ENCODE data around the gene C2CD4D. TPM values are rescaled to one million over a fixed set of nuclear protein-coding genes. Genes with fewer than 3 reads are reported as not detected.

The C2CD4D gene
- total and polyA plus RNA-seq, 8 donors: 0.26 to 0.92 (median 0.52) TPM

DNA sequence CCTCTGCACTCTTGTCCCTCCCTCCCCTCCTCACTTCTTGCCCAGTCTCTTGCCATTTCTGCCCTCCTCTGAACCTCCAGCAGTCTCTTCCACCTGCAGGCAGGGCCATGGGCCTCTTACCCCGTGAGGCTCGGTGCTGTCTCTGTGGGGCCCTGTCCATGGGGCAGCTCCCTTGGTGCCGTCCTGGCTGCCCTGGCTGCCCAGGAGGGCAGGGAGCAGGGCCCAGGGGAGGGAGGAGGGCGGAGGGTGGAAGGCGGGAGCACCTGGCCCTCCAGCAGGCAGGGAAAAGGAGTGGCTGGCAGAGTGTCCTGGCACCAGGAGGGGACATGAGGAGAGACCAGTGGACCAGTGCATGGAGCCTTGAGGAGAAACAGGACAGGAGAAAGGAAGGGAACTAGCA lies 8.0 kb downstream of the C2CD4D start, which contains the start of gene RORC:
RORC (minus strand) TSS at position 198 of the 400 bp plus-strand sequence; CDS start at position 160, 38 bp downstream.
- peak within 1 kb of the TSS in 1 of 2 donors; percentile 38 for H3K4me3 ChIP-seq
- TF ChIP-seq, protein P1, sequence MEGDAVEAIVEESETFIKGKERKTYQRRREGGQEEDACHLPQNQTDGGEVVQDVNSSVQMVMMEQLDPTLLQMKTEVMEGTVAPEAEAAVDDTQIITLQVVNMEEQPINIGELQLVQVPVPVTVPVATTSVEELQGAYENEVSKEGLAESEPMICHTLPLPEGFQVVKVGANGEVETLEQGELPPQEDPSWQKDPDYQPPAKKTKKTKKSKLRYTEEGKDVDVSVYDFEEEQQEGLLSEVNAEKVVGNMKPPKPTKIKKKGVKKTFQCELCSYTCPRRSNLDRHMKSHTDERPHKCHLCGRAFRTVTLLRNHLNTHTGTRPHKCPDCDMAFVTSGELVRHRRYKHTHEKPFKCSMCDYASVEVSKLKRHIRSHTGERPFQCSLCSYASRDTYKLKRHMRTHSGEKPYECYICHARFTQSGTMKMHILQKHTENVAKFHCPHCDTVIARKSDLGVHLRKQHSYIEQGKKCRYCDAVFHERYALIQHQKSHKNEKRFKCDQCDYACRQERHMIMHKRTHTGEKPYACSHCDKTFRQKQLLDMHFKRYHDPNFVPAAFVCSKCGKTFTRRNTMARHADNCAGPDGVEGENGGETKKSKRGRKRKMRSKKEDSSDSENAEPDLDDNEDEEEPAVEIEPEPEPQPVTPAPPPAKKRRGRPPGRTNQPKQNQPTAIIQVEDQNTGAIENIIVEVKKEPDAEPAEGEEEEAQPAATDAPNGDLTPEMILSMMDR (IDR thresholded peaks at IDR 0.05): no peak
- H3K36me3 ChIP-seq: no peaks in the 10 kb centered on the region
- peaks cover 3 to 59% of the 10 kb centered on the region in 2 donors for H3K4me1 ChIP-seq
- no peaks in the 10 kb centered on the region for H3K9me3 ChIP-seq
- H3K27me3 ChIP-seq: no peaks in the 10 kb centered on the region
- peak in 3 of 4 donors; percentile 45 to 87 (median 72) for DNase-seq
- peak within 1 kb of the TSS; percentile 18 to 51 for H3K27ac ChIP-seq
- ATAC-seq: peak; percentile 84
- intact Hi-C loops (cut with DNase I): no loop called here

DNA sequence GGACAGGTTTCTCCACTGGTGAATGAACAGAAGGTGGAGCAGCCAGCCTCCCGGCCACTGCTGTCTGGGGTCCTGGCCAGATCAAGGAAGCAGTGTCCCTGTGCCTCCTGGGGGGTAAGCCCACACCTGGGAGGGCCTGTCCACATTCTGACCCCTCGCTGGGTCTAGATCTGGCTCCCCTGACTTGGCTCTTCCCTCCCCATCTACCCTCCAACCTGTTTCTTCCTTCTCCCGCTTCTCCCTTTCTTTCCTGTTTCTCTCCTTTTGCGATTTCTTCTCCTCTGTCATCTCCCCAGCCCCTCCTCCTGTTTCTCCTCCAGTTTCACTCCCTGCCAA lies 8.4 kb downstream of the C2CD4D start:
- H3K4me1 ChIP-seq: peaks cover 3 to 59% of the 10 kb centered on the region in 2 donors
- H3K27ac ChIP-seq: peak overlapping the region; percentile 18 to 51
- no peaks in the 10 kb centered on the region for H3K36me3 ChIP-seq
- intact Hi-C loops (cut with DNase I): no loop called here
- DNase-seq (no peak), ATAC-seq (no peak)
- peak overlapping the region in 1 of 2 donors; percentile 38 for H3K4me3 ChIP-seq
- H3K9me3 ChIP-seq: no peaks in the 10 kb centered on the region
- no peaks in the 10 kb centered on the region for H3K27me3 ChIP-seq
- TF ChIP-seq, protein P1 (IDR thresholded peaks at IDR 0.05): no peak

DNA sequence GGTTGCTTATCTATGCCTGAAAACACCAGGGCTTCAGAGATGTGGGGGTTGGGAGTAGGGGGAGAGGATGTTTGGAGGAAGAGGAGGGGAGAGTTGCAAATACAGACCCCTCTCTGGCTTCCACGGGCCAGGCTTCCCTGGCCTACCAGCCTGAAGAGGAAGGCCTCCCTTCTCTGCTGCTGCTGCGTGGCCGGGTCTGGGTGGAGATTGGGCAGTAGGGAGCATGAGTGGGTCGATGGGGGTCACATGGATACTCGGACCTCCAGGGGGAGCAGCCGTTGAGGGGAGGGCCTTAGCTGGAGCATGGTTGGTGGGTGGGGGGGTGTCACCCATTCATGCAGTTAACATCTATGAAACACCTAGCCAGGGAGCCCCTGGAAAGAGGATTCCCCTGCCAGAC lies 9.6 kb downstream of the C2CD4D start:
- no peak for DNase-seq
- Histone ChIP-seq H3K4me1 (peaks cover 3 to 57% of the 10 kb centered on the region in 2 donors), H3K36me3 (no peaks in the 10 kb centered on the region), H3K27me3 (no peaks in the 10 kb centered on the region), H3K4me3 (no peak overlapping the region), H3K27ac (no peak overlapping the region), H3K9me3 (no peaks in the 10 kb centered on the region)
- intact Hi-C loops (cut with DNase I): no loop called here
- TF ChIP-seq, protein P1 (IDR thresholded peaks at IDR 0.05): no peak
- ATAC-seq: no peak

DNA sequence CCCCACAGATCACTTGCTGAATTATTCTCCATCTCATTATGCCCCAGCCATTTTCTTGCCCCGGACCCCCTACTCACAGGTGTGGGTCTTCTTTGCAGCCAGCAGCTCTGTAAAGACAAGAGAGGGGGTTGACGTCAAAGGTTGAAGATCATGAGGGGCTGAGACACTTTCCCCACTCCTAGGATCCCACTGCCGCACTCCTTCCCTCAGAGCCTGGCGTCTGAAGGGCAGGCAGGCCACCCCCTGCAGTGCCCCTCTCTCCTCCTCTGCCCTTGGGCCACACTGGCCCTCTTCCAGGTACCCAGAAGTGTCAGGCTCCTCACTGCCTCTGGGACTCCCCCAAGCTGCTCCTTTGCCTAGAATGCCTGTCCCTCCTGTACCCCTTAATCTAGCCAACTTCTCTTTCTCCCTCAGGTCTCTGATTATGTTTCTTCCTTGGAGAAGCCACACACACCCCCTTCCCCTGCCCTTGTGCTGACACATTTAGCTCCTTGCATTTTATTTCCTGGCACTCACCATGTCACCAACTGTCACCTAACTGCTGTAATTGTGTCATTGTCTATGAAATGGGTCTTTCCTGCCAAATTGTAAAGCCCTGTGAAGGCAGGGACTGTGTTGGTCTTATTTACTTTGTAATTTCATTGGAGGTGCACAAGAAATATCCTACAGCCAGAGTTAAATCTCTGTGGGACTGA lies 10.1 kb downstream of the C2CD4D start:
- peak overlapping the region in 1 of 2 donors; percentile 8 for H3K27ac ChIP-seq
- ATAC-seq (no peak), DNase-seq (no peak)
- intact Hi-C loops (cut with DNase I): no loop called here
- H3K36me3 ChIP-seq: no peaks in the 10 kb centered on the region
- TF ChIP-seq, protein P1 (IDR thresholded peaks at IDR 0.05): no peak
- no peaks in the 10 kb centered on the region for H3K9me3 ChIP-seq
- peaks cover 3 to 54% of the 10 kb centered on the region in 2 donors for H3K4me1 ChIP-seq
- H3K4me3 ChIP-seq: no peak overlapping the region
- no peaks in the 10 kb centered on the region for H3K27me3 ChIP-seq

DNA sequence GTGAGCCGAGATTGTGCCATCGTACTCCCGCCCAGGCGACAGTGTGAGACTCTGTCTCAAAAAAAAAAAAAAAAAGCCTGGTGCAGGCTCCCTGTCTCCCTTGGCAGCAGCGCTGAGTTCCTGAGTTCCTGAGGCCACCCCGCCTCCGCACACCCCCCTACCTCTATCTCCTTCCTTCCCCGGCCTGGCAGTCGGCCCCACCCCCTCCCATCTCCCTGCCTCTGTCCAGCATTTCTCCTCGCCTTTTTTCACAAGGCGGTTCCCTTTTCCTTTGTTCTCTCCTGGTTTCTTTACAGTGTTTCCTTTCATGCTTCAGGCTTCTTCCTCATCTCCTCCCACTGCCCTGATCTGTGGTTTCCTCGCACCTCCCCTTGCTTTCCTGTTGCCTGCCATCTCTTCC lies 10.7 kb downstream of the C2CD4D start:
- TF ChIP-seq, protein P1 (IDR thresholded peaks at IDR 0.05): no peak
- no peak overlapping the region for H3K4me3 ChIP-seq
- no peak for ATAC-seq
- peaks cover 3 to 48% of the 10 kb centered on the region in 2 donors for H3K4me1 ChIP-seq
- no peaks in the 10 kb centered on the region for H3K36me3 ChIP-seq
- H3K27ac ChIP-seq: peak overlapping the region in 1 of 2 donors; percentile 8
- no peaks in the 10 kb centered on the region for H3K27me3 ChIP-seq
- intact Hi-C loops (cut with DNase I): no loop called here
- peak in 2 of 4 donors; percentile 48 to 60 for DNase-seq
- H3K9me3 ChIP-seq: no peaks in the 10 kb centered on the region

All from left lung (tissue), 10 donors.